ENCODE data around the gene TMUB1. TPM values are rescaled to one million over a fixed set of nuclear protein-coding genes. Genes with fewer than 3 reads are reported as not detected.
A peak's percentile ranks its signal among the peaks of the same experiment; 100 is the strongest.

Gene TMUB1
- total RNA-seq, 4 donors from 2014 or later = 33.7 to 78.7 (median 44.2) TPM

DNA sequence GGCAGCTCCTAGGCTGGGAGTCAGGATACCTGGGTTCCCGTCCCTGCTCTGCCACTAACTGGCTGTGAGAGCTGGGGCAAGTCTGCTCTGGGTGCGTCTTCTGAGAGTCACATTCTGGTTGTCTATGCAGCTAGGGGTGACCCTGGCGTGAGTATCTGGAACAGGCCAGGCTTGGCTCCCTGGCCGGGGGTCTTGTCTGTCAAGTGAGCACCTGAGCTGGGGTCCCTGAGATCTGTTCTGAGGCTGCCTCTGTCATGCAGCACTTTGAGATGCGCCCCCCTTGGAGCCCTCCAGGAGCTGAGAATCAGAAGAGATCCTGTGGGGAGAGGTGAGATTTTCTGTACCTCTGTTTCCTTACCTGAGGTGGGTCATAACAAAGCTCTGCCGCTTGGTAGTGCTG, 10.5 kb upstream of the TMUB1 start:
- Histone ChIP-seq H3K9me3 (no peaks in the 10 kb centered on the region), H3K36me3 (no peaks in the 10 kb centered on the region), H3K4me1 (peaks cover 3 to 34% of the 10 kb centered on the region in 2 donors), H3K4me3 (replicated peaks in 1 of 3) (no peak overlapping the region), H3K27me3 (no peaks in the 10 kb centered on the region), H3K27ac (no peak overlapping the region)
- no peak for DNase-seq
- 96 to 98% methylated on average over 6 of the region's 6 CpGs for WGBS, 2 donors
- TF ChIP-seq POLR2A (IDR thresholded peaks at IDR 0.05) = no peak
- TF ChIP-seq, protein P1, sequence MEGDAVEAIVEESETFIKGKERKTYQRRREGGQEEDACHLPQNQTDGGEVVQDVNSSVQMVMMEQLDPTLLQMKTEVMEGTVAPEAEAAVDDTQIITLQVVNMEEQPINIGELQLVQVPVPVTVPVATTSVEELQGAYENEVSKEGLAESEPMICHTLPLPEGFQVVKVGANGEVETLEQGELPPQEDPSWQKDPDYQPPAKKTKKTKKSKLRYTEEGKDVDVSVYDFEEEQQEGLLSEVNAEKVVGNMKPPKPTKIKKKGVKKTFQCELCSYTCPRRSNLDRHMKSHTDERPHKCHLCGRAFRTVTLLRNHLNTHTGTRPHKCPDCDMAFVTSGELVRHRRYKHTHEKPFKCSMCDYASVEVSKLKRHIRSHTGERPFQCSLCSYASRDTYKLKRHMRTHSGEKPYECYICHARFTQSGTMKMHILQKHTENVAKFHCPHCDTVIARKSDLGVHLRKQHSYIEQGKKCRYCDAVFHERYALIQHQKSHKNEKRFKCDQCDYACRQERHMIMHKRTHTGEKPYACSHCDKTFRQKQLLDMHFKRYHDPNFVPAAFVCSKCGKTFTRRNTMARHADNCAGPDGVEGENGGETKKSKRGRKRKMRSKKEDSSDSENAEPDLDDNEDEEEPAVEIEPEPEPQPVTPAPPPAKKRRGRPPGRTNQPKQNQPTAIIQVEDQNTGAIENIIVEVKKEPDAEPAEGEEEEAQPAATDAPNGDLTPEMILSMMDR (IDR thresholded peaks at IDR 0.05) = no peak
- intact Hi-C loops (cut with DNase I) = no loop called here

DNA sequence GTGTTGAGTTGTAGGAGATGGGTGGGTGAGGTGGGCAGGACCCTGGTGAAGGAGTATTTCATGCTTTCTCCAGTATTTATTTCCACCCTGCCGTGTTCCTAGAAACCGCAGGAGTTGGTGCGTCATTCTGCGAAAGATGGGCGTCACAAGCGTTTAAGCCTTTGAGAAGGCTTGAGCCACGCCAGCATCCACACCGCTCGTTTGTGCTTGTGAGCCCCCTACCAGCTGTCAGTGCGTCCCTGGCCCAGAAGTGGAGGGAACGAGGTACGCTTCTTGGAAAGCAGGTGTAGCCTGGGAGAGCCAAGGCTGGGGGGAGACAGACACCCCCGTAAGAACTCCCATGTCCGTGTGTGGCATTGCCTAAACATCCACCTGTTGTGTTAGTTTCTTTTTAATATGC, 8.7 kb upstream of the TMUB1 start:
- WGBS, 2 donors = 89 to 92% methylated on average over 14 of the region's 14 CpGs
- H3K36me3 ChIP-seq = no peaks in the 10 kb centered on the region
- intact Hi-C loops (cut with DNase I) = no loop called here
- no peak for TF ChIP-seq POLR2A (IDR thresholded peaks at IDR 0.05)
- TF ChIP-seq, protein P1 (IDR thresholded peaks at IDR 0.05) = no peak
- DNase-seq = no peak
- no peaks in the 10 kb centered on the region for H3K9me3 ChIP-seq
- peaks cover 9 to 40% of the 10 kb centered on the region in 2 donors for H3K4me1 ChIP-seq
- no peaks in the 10 kb centered on the region for H3K27me3 ChIP-seq
- no peak overlapping the region for H3K4me3 ChIP-seq (replicated peaks in 1 of 3)
- no peak overlapping the region for H3K27ac ChIP-seq

DNA sequence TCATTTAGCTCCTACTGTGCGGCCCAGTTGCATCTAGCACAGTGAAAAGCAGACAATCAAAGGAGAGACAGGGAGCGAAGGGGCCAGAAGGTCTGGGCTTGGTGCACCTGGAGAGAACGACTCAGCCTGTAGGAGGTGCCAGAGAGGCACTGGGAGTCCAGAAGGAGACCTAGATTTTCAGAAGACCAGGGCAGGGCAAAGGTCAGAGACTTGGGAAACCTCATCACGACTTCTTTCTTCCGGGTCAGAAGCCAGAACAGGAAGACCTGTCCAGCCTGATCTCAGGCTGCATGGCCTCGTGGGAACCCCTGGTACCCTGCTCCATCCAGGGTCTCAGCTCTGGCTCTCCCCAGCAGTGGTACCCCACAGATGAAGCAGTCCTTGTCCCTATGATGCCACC, 8.1 kb upstream of the TMUB1 start:
- Histone ChIP-seq H3K36me3 (no peaks in the 10 kb centered on the region), H3K9me3 (no peaks in the 10 kb centered on the region), H3K27ac (no peak overlapping the region), H3K27me3 (no peaks in the 10 kb centered on the region), H3K4me1 (peaks cover 9 to 40% of the 10 kb centered on the region in 2 donors), H3K4me3 (replicated peaks in 1 of 3) (no peak overlapping the region)
- WGBS, 2 donors = 56 to 59% methylated on average over 5 to 6 of the region's 6 CpGs
- intact Hi-C loops (cut with DNase I) = no loop called here
- TF ChIP-seq, protein P1 (IDR thresholded peaks at IDR 0.05) = peak in 1 of 6 experiments; percentile 35
- TF ChIP-seq POLR2A (IDR thresholded peaks at IDR 0.05) = no peak
- DNase-seq = no peak

DNA sequence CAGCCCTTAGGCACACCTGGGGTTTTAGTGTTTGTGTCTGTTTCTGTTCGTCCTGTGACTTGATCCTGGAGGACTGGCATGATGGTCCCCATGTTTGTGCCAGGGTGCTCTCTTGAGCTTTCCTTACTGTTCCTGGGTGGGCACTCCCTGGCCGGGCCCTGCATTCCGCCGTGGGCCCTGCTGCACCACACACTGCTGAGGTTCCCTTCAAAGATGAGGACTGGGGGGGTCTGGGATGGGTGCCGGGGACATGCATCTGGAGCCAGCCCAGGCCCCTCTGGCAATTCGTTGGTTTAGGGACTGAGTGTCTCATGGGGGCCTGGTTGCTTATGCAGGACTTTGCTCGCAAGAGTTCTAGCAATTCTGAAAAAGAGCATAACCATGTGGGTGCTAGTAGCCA, 7.7 kb upstream of the TMUB1 start:
- no peak overlapping the region for H3K27ac ChIP-seq
- DNase-seq = no peak
- intact Hi-C loops (cut with DNase I) = no loop called here
- no peaks in the 10 kb centered on the region for H3K36me3 ChIP-seq
- H3K9me3 ChIP-seq = no peaks in the 10 kb centered on the region
- peaks cover 9 to 40% of the 10 kb centered on the region in 2 donors for H3K4me1 ChIP-seq
- no peak overlapping the region for H3K4me3 ChIP-seq (replicated peaks in 1 of 3)
- no peaks in the 10 kb centered on the region for H3K27me3 ChIP-seq
- 92 to 93% methylated on average over 4 to 7 of the region's 7 CpGs for WGBS, 2 donors
- no peak for TF ChIP-seq POLR2A (IDR thresholded peaks at IDR 0.05)
- TF ChIP-seq, protein P1 (IDR thresholded peaks at IDR 0.05) = no peak

DNA sequence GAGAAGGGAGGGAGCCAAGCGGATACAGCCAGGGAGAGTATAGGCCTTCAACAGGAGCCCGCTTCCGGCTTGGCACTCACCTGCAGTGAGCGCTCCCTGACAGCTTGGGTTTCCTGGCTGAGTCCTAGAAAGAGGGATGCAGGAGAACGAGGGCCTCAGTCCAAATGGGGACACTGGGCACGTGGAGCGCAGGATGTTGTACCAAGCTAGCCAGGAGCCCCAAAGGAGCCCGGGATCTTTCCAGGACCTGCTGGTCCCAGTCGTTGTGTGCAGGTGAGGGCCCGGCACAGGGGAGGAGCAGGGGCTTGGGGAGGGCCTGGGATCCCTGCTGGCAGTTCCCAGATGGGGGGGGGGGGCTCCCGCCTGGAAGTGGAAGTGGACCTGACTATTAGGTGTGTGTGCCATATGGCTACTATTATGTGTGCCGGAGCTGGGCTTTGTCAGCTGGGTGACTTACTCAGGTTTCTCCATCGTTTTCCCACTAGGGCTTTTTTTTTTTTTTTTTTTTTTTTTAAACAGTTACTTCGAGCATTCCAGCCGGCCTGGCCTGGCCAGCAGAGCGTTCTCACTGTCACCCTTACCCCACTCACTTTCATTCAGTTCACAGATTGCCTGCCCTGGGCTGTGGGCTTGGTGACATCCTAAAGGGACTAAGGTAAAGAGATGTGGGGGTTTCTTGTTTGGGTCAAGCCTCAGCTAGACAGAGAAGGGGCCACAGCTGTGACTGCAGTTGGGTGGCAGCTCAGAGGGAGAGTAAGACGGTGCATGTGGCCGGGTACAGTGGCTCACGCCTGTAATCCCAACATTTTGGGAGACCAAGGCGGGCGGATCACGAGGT, 6.8 kb upstream of the TMUB1 start:
- TF ChIP-seq POLR2A (IDR thresholded peaks at IDR 0.05) = no peak
- TF ChIP-seq, protein P1 (IDR thresholded peaks at IDR 0.05) = no peak
- Histone ChIP-seq H3K27me3 (no peaks in the 10 kb centered on the region), H3K4me1 (peaks cover 12 to 46% of the 10 kb centered on the region in 2 donors), H3K36me3 (no peaks in the 10 kb centered on the region), H3K4me3 (replicated peaks in 1 of 3) (no peak overlapping the region), H3K27ac (peak overlapping the region; percentile 49 to 78 (median 69)), H3K9me3 (no peaks in the 10 kb centered on the region)
- intact Hi-C loops (cut with DNase I) = no loop called here
- DNase-seq = no peak
- WGBS, 2 donors = 81 to 88% methylated on average over 18 to 22 of the region's 22 CpGs

All from thyroid gland (tissue), 4 donors.